Smooth muscle cell (in vitro differentiated cells): ENCODE results near the gene SLC25A39. TPM values are rescaled to one million over a fixed set of nuclear protein-coding genes. Genes with fewer than 3 reads are reported as not detected.

Source experiments
- DNase-seq: peaks from one replicate; lab custom pipeline; 2025; ENCODE audit not compliant: unreplicated experiment; lab: John Stamatoyannopoulos, UW
- H2AFZ ChIP-seq: fragments of 200-600 bp; sonication (generic); 2 replicates; pipeline ENCODE4 v1.6.0; 2016; ENCODE audit warnings: antibody characterized with exemption, low read depth, mild to moderate bottlenecking
- H3F3A ChIP-seq: fragments of 200-600 bp; sonication (generic); 2 replicates; pipeline ENCODE4 v1.6.0; 2017; ENCODE audit warnings: antibody characterized with exemption, low read depth
- H3K27ac ChIP-seq: fragments of 200-600 bp; sonication (generic); 2 replicates; pipeline ENCODE4 v1.5.1; 2016; ENCODE audit warnings: low read depth, mild to moderate bottlenecking
- H3K27me3 ChIP-seq: fragments of 200-600 bp; sonication (generic); 2 replicates; pipeline ENCODE4 v1.6.1; 2016; ENCODE audit warnings: low read depth, mild to moderate bottlenecking
- H3K36me3 ChIP-seq: fragments of 200-600 bp; sonication (generic); 2 replicates; pipeline ENCODE4 v1.5.1; 2016; ENCODE audit warnings: low read depth
- H3K4me1 ChIP-seq: fragments of 200-600 bp; sonication (generic); 2 replicates; pipeline ENCODE4 v1.5.1; 2016; ENCODE audit warnings: low read depth
- H3K4me2 ChIP-seq: fragments of 200-600 bp; sonication (generic); 2 replicates; pipeline ENCODE4 v1.6.0; 2016; ENCODE audit warnings: mild to moderate bottlenecking
- H3K4me3 ChIP-seq: fragments of 200-600 bp; sonication (generic); 2 replicates; pipeline ENCODE4 v1.5.1; 2016; ENCODE audit warnings: mild to moderate bottlenecking
- H3K79me2 ChIP-seq: fragments of 200-600 bp; sonication (generic); 2 replicates; pipeline ENCODE4 v1.6.0; 2016; ENCODE audit warnings: low read depth, mild to moderate bottlenecking
- H3K9ac ChIP-seq: fragments of 200-600 bp; sonication (generic); 2 replicates; pipeline ENCODE4 v1.6.0; 2016; ENCODE audit warnings: low read depth
- H3K9me3 ChIP-seq: fragments of 200-600 bp; sonication (generic); replicated peaks from 2 replicates; pipeline ENCODE4 v1.5.1; 2016; ENCODE audit warnings: low read depth
- H4K20me1 ChIP-seq: fragments of 200-600 bp; sonication (generic); 2 replicates; pipeline ENCODE4 v1.6.0; 2016; ENCODE audit warnings: low read depth
- WGBS: methylation state at CpG from one replicate; pipeline ENCODE4 v1.1.7; 2016; ENCODE audit warnings: low lambda C conversion rate; 5-methylcytosine and 5-hydroxymethylcytosine counted together
- polyA plus RNA-seq: library from polyadenylated mRNA; unstranded; fragments of >200 nt; fragmentation: Nextera tagmentation; extraction: Ambion mirVana; gene quantifications from 2 replicates; pipeline ENCODE4 v1.2.1, GENCODE V29; 2016
- total RNA-seq: library from RNA; depleted of rRNA; stranded (reverse); fragments of >200 nt; gene quantifications from 2 replicates; pipeline ENCODE4 v1.2.3, GENCODE V29; 2014
- TF ChIP-seq, protein P1 (sequence below): fragments of 200-600 bp; sonication (generic); IDR thresholded peaks from 2 replicates; pipeline ENCODE4 v1.5.1; 2017; ENCODE audit warnings: borderline replicate concordance, mild to moderate bottlenecking, antibody characterized with exemption; ENCODE audit not compliant: insufficient read depth, poor library complexity, severe bottlenecking

The SLC25A39 gene
- total and polyA plus RNA-seq, 2 experiments from 2014 or later, result 106 to 147 TPM

DNA sequence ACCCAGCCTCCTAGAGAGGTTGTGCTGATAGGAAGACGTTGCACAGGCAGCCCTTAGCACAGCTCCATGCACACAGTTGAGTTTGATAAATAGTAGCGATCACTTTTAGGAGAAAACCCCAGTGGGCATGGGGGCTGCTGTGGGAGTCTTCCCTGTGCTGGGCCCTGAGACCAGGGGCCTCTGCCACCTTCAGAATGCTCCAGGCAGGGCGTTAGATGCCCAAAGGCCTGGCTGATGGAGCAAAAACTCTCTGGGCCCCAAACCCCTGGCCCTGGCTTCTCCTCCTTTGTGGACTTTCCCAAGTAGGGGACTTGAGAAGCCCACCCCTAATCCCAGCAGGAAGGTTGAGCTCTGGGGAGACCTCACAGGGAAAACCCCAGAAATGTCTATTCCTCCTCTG lies 42.4 kb downstream of the SLC25A39 start:
- DNase-seq, result no peak
- Histone ChIP-seq H3K9ac (no peak overlapping the region), H3K27ac (no peak overlapping the region), H3K4me2 (no peak overlapping the region), H2AFZ (no peak overlapping the region), H3F3A (no peaks in the 10 kb centered on the region), H3K79me2 (no peaks in the 10 kb centered on the region), H3K4me1 (no peaks in the 10 kb centered on the region), H4K20me1 (no peaks in the 10 kb centered on the region), H3K9me3 (no peaks in the 10 kb centered on the region), H3K4me3 (no peak overlapping the region), H3K36me3 (no peaks in the 10 kb centered on the region), H3K27me3 (no peaks in the 10 kb centered on the region)
- TF ChIP-seq, protein P1, sequence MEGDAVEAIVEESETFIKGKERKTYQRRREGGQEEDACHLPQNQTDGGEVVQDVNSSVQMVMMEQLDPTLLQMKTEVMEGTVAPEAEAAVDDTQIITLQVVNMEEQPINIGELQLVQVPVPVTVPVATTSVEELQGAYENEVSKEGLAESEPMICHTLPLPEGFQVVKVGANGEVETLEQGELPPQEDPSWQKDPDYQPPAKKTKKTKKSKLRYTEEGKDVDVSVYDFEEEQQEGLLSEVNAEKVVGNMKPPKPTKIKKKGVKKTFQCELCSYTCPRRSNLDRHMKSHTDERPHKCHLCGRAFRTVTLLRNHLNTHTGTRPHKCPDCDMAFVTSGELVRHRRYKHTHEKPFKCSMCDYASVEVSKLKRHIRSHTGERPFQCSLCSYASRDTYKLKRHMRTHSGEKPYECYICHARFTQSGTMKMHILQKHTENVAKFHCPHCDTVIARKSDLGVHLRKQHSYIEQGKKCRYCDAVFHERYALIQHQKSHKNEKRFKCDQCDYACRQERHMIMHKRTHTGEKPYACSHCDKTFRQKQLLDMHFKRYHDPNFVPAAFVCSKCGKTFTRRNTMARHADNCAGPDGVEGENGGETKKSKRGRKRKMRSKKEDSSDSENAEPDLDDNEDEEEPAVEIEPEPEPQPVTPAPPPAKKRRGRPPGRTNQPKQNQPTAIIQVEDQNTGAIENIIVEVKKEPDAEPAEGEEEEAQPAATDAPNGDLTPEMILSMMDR, result no peak
- 80% methylated on average over 3 of the region's 3 CpGs for WGBS

GRCh38 chr17:44281570-44281969 lies 43.1 kb downstream of the SLC25A39 start:
- H3K4me3 ChIP-seq, result no peak overlapping the region
- no peak overlapping the region for H3K27ac ChIP-seq
- H3K4me1 ChIP-seq, result no peaks in the 10 kb centered on the region
- H3K27me3 ChIP-seq, result no peaks in the 10 kb centered on the region
- no peaks in the 10 kb centered on the region for H3F3A ChIP-seq
- H3K9me3 ChIP-seq, result no peaks in the 10 kb centered on the region
- H2AFZ ChIP-seq, result no peak overlapping the region
- no peak overlapping the region for H3K9ac ChIP-seq
- no peak overlapping the region for H3K4me2 ChIP-seq
- 94% methylated on average over 2 of the region's 2 CpGs for WGBS
- TF ChIP-seq, protein P1, result no peak
- H3K36me3 ChIP-seq, result no peaks in the 10 kb centered on the region
- H3K79me2 ChIP-seq, result no peaks in the 10 kb centered on the region
- DNase-seq, result no peak
- H4K20me1 ChIP-seq, result no peaks in the 10 kb centered on the region

DNA sequence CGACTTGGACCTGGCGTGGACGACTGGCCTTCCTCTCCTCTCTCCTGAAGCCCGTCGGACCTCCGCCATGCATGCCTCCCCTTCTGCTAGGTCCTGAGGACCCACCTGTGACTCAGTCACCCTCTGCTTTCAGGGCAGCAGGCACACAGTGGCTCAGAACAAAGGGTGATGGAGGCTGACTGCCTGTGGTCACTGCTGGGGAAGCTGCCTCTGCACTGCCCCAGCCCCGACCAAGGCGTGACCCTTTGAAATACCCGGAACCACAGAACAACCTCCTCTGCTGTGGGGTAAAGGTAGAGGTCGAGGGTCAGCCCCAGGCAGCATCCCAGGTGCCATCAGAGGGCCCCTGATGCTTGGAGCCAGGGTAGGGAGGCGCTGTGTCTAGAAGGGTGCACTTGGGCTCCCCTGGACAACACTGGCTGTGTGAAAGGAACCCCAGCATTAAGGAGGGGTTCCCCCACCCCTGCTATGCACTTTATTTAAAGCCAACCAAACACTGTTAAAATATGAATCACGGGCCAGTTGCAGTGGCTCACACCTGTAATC lies 44.2 kb downstream of the SLC25A39 start:
- no peak overlapping the region for H3K9ac ChIP-seq

More for the DNA sequence above, 44.2 kb downstream of the SLC25A39 start:
- H3K4me1 ChIP-seq, result no peaks in the 10 kb centered on the region
- TF ChIP-seq, protein P1, result no peak
- no peak overlapping the region for H3K4me2 ChIP-seq
- no peaks in the 10 kb centered on the region for H3K79me2 ChIP-seq
- no peak for DNase-seq
- no peak overlapping the region for H3K4me3 ChIP-seq
- no peaks in the 10 kb centered on the region for H3K9me3 ChIP-seq
- H3F3A ChIP-seq, result no peaks in the 10 kb centered on the region
- H4K20me1 ChIP-seq, result no peaks in the 10 kb centered on the region
- WGBS, result 90% methylated on average over 12 of the region's 12 CpGs
- no peak overlapping the region for H3K27ac ChIP-seq
- H3K36me3 ChIP-seq, result no peaks in the 10 kb centered on the region
- H2AFZ ChIP-seq, result no peak overlapping the region
- H3K27me3 ChIP-seq, result no peaks in the 10 kb centered on the region
